Psoas muscle (tissue), 8 donors: ENCODE results near the gene LILRA1. TPM values are rescaled to one million over a fixed set of nuclear protein-coding genes. Genes with fewer than 3 reads are reported as not detected.

ENCODE experiments used
- ATAC-seq, 4 donors: fragments of 200-7000 bp; cut with Tn5 transposase; one replicate each; pipeline ENCODE4 v1.9.1; 2020; ENCODE audit warnings: moderate library complexity in 3 of 4, mild to moderate bottlenecking in 2 of 4
- DNase-seq, 2 donors: peaks; one replicate each; pipeline ENCODE4 v3.0.0-alpha.2; 2020
- H3K27ac ChIP-seq: fragments of 200-600 bp; one replicate; pipeline ENCODE4 v1.8.0; 2022
- H3K27me3 ChIP-seq, 3 donors: fragments of 200-600 bp in 1 of 3; one replicate each; pipeline versions ENCODE4 v1.6.1 to v1.8.0; 2013 to 2022; ENCODE audit warnings: low read length in 2 of 3, mild to moderate bottlenecking in 2 of 3, moderate library complexity in 1 of 3; ENCODE audit not compliant: insufficient read depth in 3 of 3
- H3K36me3 ChIP-seq, 2 donors: fragments of 200-600 bp in 1 of 2; one replicate each; pipeline versions ENCODE4 v1.6.1 to v1.8.0; 2013 to 2022; ENCODE audit warnings: low read depth in 1 of 2, mild to moderate bottlenecking in 1 of 2, moderate library complexity in 1 of 2; ENCODE audit not compliant: insufficient read depth in 1 of 2
- H3K4me1 ChIP-seq: fragments of 200-600 bp; one replicate; pipeline ENCODE4 v1.8.0; 2022
- H3K4me3 ChIP-seq: fragments of 200-600 bp; one replicate; pipeline ENCODE4 v1.8.0; 2022; ENCODE audit warnings: mild to moderate bottlenecking
- H3K9me3 ChIP-seq: fragments of 200-600 bp; one replicate; pipeline ENCODE4 v1.8.0; 2022
- WGBS, 3 donors: extraction: QIAGEN DNeasy Blood & Tissue Kit; methylation state at CpG; one replicate each; pipeline versions ENCODE4 v1.1.6 to v1.1.7; 2013; 5-methylcytosine and 5-hydroxymethylcytosine counted together
- intact Hi-C, 2 donors: fragments of 100-400 bp; cut with DNase I; formaldehyde crosslinking; loops; one replicate each; pipeline versions ENCODE4 v1.11.0 to v1.14.2; 2022
- polyA plus RNA-seq, 3 donors: library from polyadenylated mRNA; stranded (reverse); fragments of 200-250 nt; gene quantifications; one replicate each; pipeline ENCODE4 v1.2.3, GENCODE V29; 2013
- total RNA-seq, 4 donors: library from RNA; stranded (reverse); fragmentation: NEBNext Ultra II Directional in 2 of 4; extraction: Animal tissue kit (Norgen Biotek cat#: 25700) in 2 of 4; gene quantifications; one replicate each; pipeline versions ENCODE4 v1.2.1 to v1.2.4, GENCODE V29; 2021 to 2023
- TF ChIP-seq, protein P1 (sequence below): fragments of 200-600 bp; IDR thresholded peaks from one replicate; pipeline ENCODE4 v1.8.0; 2022; ENCODE audit warnings: antibody characterized with exemption
- donor health status: healthy with polysubstance abuse.
- donor health status: DM: no; HTN: no; CAD: no; lungs with moderate emphysema.
- donor health status: Bipolar disorder and iron deficiency.
- donor health status: healthy.
- donor health status: DM: yes; HTN: yes; CAD: no.
- donor health status: DM: no; HTN: no; CAD: no.
- donor health status: DM: no; HTN: no; CAD: no.
- donor health status: DM: yes; HTN: yes; CAD: no.

The LILRA1 gene
- total and polyA plus RNA-seq, 7 donors = 0.09 to 0.53 (median 0.33) TPM; not detected in 1

DNA sequence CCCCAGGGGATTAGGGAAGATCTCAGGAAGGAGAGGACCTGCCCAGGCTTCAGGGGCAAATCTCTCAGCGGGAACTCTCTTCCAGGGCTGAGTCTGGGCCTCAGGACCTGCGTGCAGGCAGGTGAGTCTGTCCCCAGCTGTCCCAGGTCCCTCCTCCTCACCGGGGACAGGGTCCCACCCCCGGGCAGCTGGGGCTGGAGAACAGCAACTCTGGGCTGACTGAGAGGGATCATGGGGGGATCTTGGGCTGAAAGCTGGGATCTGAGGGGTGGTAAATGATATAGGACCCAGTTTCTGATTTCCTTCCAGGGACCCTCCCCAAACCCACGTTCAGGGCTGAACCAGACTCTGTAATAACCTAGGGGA, 14.3 kb downstream of the LILRA1 start:
- ATAC-seq (no peak), DNase-seq (no peak)
- Histone ChIP-seq H3K27ac (no peak overlapping the region), H3K4me3 (no peak overlapping the region), H3K4me1 (no peaks in the 10 kb centered on the region), H3K36me3 (no peaks in the 10 kb centered on the region), H3K27me3 (peaks cover 0 to 5% (median 0%) of the 10 kb centered on the region in 3 donors), H3K9me3 (no peaks in the 10 kb centered on the region)
- intact Hi-C loops = no loop called here
- WGBS, 3 donors = 63 to 69% (median 69%) methylated on average over 5 of the region's 5 CpGs
- TF ChIP-seq, protein P1, sequence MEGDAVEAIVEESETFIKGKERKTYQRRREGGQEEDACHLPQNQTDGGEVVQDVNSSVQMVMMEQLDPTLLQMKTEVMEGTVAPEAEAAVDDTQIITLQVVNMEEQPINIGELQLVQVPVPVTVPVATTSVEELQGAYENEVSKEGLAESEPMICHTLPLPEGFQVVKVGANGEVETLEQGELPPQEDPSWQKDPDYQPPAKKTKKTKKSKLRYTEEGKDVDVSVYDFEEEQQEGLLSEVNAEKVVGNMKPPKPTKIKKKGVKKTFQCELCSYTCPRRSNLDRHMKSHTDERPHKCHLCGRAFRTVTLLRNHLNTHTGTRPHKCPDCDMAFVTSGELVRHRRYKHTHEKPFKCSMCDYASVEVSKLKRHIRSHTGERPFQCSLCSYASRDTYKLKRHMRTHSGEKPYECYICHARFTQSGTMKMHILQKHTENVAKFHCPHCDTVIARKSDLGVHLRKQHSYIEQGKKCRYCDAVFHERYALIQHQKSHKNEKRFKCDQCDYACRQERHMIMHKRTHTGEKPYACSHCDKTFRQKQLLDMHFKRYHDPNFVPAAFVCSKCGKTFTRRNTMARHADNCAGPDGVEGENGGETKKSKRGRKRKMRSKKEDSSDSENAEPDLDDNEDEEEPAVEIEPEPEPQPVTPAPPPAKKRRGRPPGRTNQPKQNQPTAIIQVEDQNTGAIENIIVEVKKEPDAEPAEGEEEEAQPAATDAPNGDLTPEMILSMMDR = no peak

DNA sequence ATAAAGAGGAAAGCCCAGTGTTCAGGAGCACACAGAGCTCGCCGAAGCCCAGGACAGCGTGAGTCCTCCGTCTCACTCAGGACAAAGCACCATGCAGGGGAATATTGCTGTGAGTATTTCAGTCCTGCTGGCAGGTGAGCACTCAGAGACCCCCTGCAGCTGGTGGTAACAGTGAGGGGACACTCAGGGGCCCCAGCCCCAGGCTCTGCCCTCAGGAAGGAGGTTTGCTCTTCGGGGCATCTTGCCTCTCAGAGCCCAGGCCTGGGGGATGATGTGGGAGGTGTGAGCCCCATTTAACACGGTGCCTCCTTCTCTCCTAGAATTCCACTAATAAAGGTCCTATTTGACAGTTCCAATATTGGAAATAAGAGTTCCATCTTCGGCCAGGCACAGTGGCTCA, 14.8 kb downstream of the LILRA1 start:
- TF ChIP-seq, protein P1 = no peak
- DNase-seq = no peak

DNA sequence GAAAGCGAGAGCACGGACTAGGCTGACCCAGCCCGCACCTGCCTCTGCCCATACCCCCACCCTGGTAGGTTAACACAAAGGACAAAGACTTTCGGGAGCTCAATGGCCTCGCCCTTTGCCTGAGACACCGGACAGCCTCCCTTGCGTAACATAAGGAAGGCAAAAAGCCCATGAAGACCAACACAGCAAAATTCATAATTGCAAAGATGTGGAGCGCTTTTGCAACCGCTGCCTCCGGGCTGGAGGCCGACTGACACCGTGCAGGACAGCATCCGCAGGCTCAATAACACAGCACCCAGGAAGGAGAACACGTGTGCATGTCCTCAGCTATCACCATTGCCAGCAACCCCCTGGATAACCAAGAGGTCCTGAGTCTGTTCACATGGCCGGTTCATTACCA, 15.4 kb downstream of the LILRA1 start:
- TF ChIP-seq, protein P1 = no peak
- WGBS, 3 donors = 88% methylated on average over 14 to 15 of the region's 15 CpGs
- H3K27me3 ChIP-seq = peaks cover 0 to 5% (median 0%) of the 10 kb centered on the region in 3 donors
- intact Hi-C loops = no loop called here
- ATAC-seq (no peak), DNase-seq (no peak)
- H3K36me3 ChIP-seq = no peaks in the 10 kb centered on the region
- no peaks in the 10 kb centered on the region for H3K9me3 ChIP-seq
- H3K4me1 ChIP-seq = no peaks in the 10 kb centered on the region
- no peak overlapping the region for H3K27ac ChIP-seq
- H3K4me3 ChIP-seq = no peak overlapping the region

More for the DNA sequence above, 14.8 kb downstream of the LILRA1 start:
- no peak for ATAC-seq
- no peaks in the 10 kb centered on the region for H3K9me3 ChIP-seq
- 79 to 91% (median 87%) methylated on average over 7 of the region's 7 CpGs for WGBS, 3 donors
- H3K4me3 ChIP-seq = no peak overlapping the region
- no peaks in the 10 kb centered on the region for H3K4me1 ChIP-seq
- H3K27me3 ChIP-seq = peaks cover 0 to 5% (median 0%) of the 10 kb centered on the region in 3 donors
- H3K27ac ChIP-seq = no peak overlapping the region
- no peaks in the 10 kb centered on the region for H3K36me3 ChIP-seq
- intact Hi-C loops = no loop called here

DNA sequence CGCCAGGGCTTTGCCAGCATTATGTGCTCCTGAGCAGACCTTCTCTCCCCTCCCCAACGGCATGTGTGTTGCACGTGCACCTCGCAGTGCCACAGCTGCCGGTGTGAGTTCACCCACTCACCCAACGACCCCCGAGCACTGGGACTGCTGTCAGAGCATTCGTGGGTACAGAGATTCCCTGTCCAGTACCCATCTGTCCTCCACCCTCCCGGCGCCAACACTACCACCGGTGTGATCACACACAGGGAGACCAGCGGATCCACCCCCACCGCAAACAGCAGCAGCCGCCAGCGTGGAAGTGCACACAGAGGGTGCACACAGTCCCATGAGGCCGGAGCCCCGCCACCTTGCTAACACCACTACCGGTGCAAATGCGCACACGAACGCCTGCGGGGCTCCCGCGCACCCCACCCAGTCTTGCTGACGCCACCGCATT, 15.9 kb downstream of the LILRA1 start:
- ATAC-seq (no peak), DNase-seq (no peak)
- no peak overlapping the region for H3K27ac ChIP-seq
- TF ChIP-seq, protein P1 = no peak
- peaks cover 0 to 5% (median 0%) of the 10 kb centered on the region in 3 donors for H3K27me3 ChIP-seq
- intact Hi-C loops = no loop called here
- no peaks in the 10 kb centered on the region for H3K4me1 ChIP-seq
- no peaks in the 10 kb centered on the region for H3K36me3 ChIP-seq
- H3K9me3 ChIP-seq = no peaks in the 10 kb centered on the region
- 85 to 88% (median 87%) methylated on average over 26 of the region's 26 CpGs for WGBS, 3 donors
- no peak overlapping the region for H3K4me3 ChIP-seq

DNA sequence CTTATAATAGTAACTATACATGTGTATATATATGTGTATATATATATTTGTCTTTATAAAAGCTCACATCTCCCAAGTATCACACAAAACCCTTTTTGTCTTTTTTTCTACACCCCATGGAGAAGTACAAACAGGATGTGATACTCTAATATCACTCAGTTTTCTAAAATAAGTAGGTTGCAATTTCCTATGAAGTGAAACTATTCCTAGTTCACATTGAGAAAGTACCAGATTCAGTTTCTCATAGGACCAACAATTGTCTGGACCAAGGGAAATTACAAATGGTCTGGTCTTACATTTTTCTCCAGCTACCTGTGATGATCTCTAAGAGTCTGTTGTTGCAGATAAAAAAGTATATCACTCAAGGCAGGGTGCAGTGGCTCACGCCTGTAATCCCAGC, 19.0 kb downstream of the LILRA1 start:
- Histone ChIP-seq H3K9me3 (no peaks in the 10 kb centered on the region), H3K4me1 (no peaks in the 10 kb centered on the region), H3K4me3 (no peak overlapping the region), H3K27me3 (peaks cover 0 to 3% (median 0%) of the 10 kb centered on the region in 3 donors), H3K36me3 (no peaks in the 10 kb centered on the region), H3K27ac (no peak overlapping the region)
- no peak for ATAC-seq
- intact Hi-C loops = no loop called here
- 84 to 93% (median 86%) methylated on average over 1 of the region's 1 CpG for WGBS, 3 donors
- TF ChIP-seq, protein P1 = no peak
- DNase-seq = no peak
